Naive thymus-derived CD4-positive, alpha-beta T cell (primary cell): ENCODE measurements around the gene ZC3H12C. TPM values are rescaled to one million over a fixed set of nuclear protein-coding genes. Genes with fewer than 3 reads are reported as not detected.

Experiments
- ATAC-seq: fragments of 150-1000 bp; cut with Tn5 transposase; 2 replicates; pipeline ENCODE4 v1.10.0; 2021; ENCODE audit warnings: mild to moderate bottlenecking, moderate library complexity
- CTCF ChIA-PET: fragments of 350-600 bp; sonication (Branson Sonifier 250); formaldehyde crosslinking; loops from one replicate; lab custom pipeline; 2021; ENCODE audit warnings: antibody characterized with exemption; lab: Charles Lee
- POLR2A ChIA-PET: fragments of 350-600 bp; sonication (Branson Sonifier 250); formaldehyde crosslinking; loops from one replicate; lab custom pipeline; 2021; ENCODE audit warnings: antibody characterized with exemption, inconsistent platforms; lab: Charles Lee
- DNase-seq, 9 donors: peaks; one replicate each; pipeline versions ENCODE4 v3.0.0 to v3.0.0-alpha.2; 2020 to 2022; ENCODE audit warnings: mixed read lengths in 1 of 9
- H3K27ac ChIP-seq: one replicate; pipeline ENCODE4 v1.7.0; 2013; ENCODE audit warnings: mild to moderate bottlenecking, low read depth, low read length, moderate library complexity
- H3K27me3 ChIP-seq, 2 donors: one replicate each; pipeline ENCODE4 v1.7.0; 2013; ENCODE audit warnings: low read length in 2 of 2, mild to moderate bottlenecking in 2 of 2, moderate library complexity in 2 of 2; ENCODE audit not compliant: control insufficient read depth in 2 of 2, insufficient read depth in 2 of 2
- H3K36me3 ChIP-seq, 3 experiments: 1 replicate in 2 of 3; 2 replicates in 1 of 3; pipeline ENCODE4 v1.7.0; 2013; ENCODE audit warnings: low read length in 3 of 3, mild to moderate bottlenecking in 3 of 3, moderate library complexity in 1 of 3; ENCODE audit not compliant: insufficient read depth in 3 of 3, control insufficient read depth in 2 of 3
- H3K4me1 ChIP-seq, 2 donors: one replicate each; pipeline ENCODE4 v1.7.0; 2013; ENCODE audit warnings: low read length in 2 of 2, mild to moderate bottlenecking in 2 of 2, moderate library complexity in 1 of 2; ENCODE audit not compliant: control insufficient read depth in 2 of 2, insufficient read depth in 2 of 2
- H3K4me3 ChIP-seq: 2 replicates; pipeline ENCODE4 v1.7.0; 2013; ENCODE audit warnings: mild to moderate bottlenecking, low read length
- H3K9me3 ChIP-seq, 3 experiments: 1 replicate in 2 of 3; 2 replicates in 1 of 3; pipeline ENCODE4 v1.7.0; 2013; ENCODE audit warnings: low read length in 3 of 3; ENCODE audit not compliant: control insufficient read depth in 2 of 3
- H3K27ac Mint-ChIP-seq, 9 donors: one replicate each; pipeline ENCODE4 v1.8.0; 2020 to 2022; ENCODE audit warnings: mixed read lengths in 9 of 9, mild to moderate bottlenecking in 8 of 9, moderate library complexity in 5 of 9, inconsistent platforms in 2 of 9
- H3K27me3 Mint-ChIP-seq, 5 donors: one replicate each; pipeline ENCODE4 v1.8.0; 2021 to 2022; ENCODE audit warnings: mixed read lengths in 5 of 5, mild to moderate bottlenecking in 1 of 5
- H3K36me3 Mint-ChIP-seq, 5 donors: one replicate each; pipeline ENCODE4 v1.8.0; 2020 to 2022; ENCODE audit warnings: mixed read lengths in 5 of 5, mild to moderate bottlenecking in 3 of 5, inconsistent platforms in 1 of 5
- H3K4me1 Mint-ChIP-seq, 7 donors: one replicate each; pipeline ENCODE4 v1.8.0; 2020 to 2022; ENCODE audit warnings: mixed read lengths in 7 of 7, mild to moderate bottlenecking in 3 of 7, inconsistent platforms in 1 of 7
- H3K4me3 Mint-ChIP-seq, 10 donors: one replicate each; pipeline ENCODE4 v1.8.0; 2020 to 2022; ENCODE audit warnings: mild to moderate bottlenecking in 10 of 10, mixed read lengths in 10 of 10, moderate library complexity in 6 of 10, inconsistent platforms in 2 of 10
- H3K9me3 Mint-ChIP-seq, 11 donors: one replicate each; pipeline ENCODE4 v1.8.0; 2020 to 2022; ENCODE audit warnings: mixed read lengths in 11 of 11, mild to moderate bottlenecking in 4 of 11, inconsistent platforms in 1 of 11, moderate library complexity in 1 of 11
- intact Hi-C, 2 donors: fragments of 100-400 bp; cut with micrococcal nuclease; formaldehyde crosslinking; loops; one replicate each; pipeline ENCODE4 v1.15.1; 2023
- polyA plus RNA-seq, 2 donors: library from polyadenylated mRNA; unstranded; fragments of 300-500 nt; fragmentation: Illumina TruSeq; gene quantifications; one replicate each; pipeline ENCODE4 v1.2.3, GENCODE V29; 2021
- total RNA-seq, 6 experiments: library from RNA in 5 of 6; stranded (reverse) in 5 of 6; gene quantifications; 1 replicate in 5 of 6; 2 replicates in 1 of 6; pipeline ENCODE4 v1.2.3 and lab custom pipeline; 2021 to 2026

The ZC3H12C gene
- total and polyA plus RNA-seq, 7 experiments from 2014 or later: 0.19 to 2.5 (median 0.35) TPM; not detected in 2

DNA sequence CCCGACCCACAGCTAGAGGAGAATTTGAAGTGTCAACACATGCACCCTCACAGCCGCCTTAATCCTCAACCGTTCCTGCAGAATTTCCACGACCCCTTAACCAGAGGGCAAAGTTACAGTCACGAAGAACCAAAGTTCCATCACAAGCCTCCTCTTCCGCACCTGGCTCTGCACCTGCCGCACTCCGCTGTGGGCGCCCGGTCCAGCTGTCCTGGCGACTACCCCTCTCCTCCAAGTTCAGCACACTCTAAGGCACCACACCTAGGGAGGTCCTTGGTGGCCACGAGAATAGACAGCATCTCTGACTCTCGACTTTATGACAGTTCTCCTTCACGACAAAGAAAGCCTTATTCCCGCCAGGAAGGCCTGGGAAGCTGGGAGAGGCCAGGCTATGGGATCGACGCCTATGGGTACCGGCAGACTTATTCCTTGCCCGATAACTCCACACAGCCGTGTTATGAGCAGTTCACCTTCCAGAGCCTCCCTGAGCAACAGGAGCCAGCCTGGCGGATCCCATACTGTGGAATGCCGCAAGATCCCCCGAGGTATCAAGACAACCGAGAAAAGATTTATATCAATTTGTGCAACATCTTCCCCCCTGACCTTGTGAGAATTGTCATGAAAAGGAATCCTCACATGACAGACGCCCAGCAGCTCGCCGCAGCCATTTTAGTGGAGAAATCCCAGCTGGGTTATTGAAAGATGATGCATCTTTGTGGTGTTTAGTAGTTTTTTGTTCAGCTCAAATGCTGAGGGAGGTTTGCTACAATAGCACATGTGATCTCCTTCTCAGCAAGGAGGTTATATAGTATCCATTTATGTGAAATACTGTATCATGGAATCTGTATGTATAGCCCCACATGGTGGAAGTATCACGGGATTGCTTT is 72.1 kb downstream of the ZC3H12C start:
- no peaks in the 10 kb centered on the region for H3K27me3 ChIP-seq
- intact Hi-C loops: no loop called here
- no peaks in the 10 kb centered on the region for H3K4me1 Mint-ChIP-seq
- POLR2A ChIA-PET: no interaction called here
- H3K36me3 ChIP-seq: no peaks in the 10 kb centered on the region
- no peak overlapping the region for H3K27ac Mint-ChIP-seq
- CTCF ChIA-PET: no interaction called here
- H3K9me3 ChIP-seq: no peaks in the 10 kb centered on the region
- no peaks in the 10 kb centered on the region for H3K36me3 Mint-ChIP-seq
- no peak overlapping the region for H3K4me3 ChIP-seq
- H3K9me3 Mint-ChIP-seq: no peaks in the 10 kb centered on the region
- peaks cover 0 to 13% (median 4%) of the 10 kb centered on the region in 5 donors for H3K27me3 Mint-ChIP-seq
- ATAC-seq (no peak), DNase-seq (no peak)
- no peak overlapping the region for H3K4me3 Mint-ChIP-seq
- H3K27ac ChIP-seq: no peak overlapping the region
- no peaks in the 10 kb centered on the region for H3K4me1 ChIP-seq

DNA sequence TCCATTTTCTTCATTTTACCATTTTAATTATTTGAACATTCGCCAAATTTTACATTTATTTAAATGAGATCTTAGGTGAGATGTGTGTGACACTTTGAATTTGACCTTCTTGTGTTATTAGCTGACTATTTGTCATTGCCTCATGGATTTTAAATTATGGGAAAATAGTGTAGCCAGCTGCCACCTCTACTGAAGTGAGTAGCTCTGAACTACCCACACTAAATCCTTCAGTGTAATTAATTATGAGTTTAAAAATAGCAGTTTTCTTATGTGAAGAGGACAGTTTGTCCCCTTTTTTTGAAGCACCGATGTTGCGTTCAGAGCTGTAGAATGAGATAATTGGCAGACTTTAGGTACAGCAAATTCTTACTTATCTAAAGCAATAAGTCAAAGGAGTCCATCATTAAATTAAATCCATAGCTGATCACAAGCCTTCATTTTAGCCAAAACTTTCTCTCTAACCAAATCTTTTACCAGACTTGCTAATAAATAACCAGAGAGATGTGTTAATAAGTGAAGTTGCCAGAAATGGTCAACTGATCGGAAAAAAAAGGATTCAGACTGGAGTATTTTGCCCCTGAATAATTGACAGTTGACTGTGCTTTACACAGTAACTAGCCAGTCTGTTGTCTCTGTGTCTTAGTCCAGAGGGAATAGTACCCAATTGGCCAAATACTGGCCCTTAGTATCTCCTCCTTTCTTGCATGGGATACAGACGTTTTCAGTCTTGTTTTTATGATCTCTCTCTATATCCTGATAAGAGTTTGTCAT is 75.0 kb downstream of the ZC3H12C start:
- ChIA-PET CTCF (no interaction called here), POLR2A (interaction anchor here (0.6 kb wide), 1 partner anchor 319 kb away, joined by 3 read pairs; no protein-coding TSS in a partner anchor)
- DNase-seq (no peak), ATAC-seq (no peak)
- Histone ChIP-seq H3K27ac (no peak overlapping the region), H3K4me3 (no peak overlapping the region), H3K27me3 (no peaks in the 10 kb centered on the region), H3K4me1 (no peaks in the 10 kb centered on the region), H3K36me3 (no peaks in the 10 kb centered on the region), H3K9me3 (no peaks in the 10 kb centered on the region)
- intact Hi-C loops: no loop called here
- Mint-ChIP-seq H3K4me1 (no peaks in the 10 kb centered on the region), H3K27me3 (peaks cover 5 to 32% (median 10%) of the 10 kb centered on the region in 5 donors), H3K9me3 (no peaks in the 10 kb centered on the region), H3K27ac (no peak overlapping the region), H3K36me3 (no peaks in the 10 kb centered on the region), H3K4me3 (no peak overlapping the region)

DNA sequence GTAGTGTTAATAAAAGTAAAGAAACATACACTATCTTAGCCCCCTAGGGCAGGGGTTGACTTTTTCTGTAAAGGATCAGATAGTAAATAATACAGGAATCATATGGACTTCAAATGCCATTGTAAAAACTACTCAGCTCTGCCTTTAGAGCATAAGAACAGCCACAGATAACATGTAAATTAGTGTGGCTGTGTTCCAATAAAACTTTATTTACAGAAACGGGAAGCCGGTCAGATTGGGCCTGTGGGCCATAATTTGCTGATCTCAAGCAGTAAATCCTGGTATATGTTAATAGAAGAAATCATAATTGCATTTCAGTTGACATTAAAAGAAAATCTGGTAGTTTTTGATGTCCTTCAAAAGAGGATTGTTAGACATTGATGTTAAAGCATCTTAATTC is 76.5 kb downstream of the ZC3H12C start:
- peaks cover 6 to 40% (median 15%) of the 10 kb centered on the region in 5 donors for H3K27me3 Mint-ChIP-seq
- Histone ChIP-seq H3K27ac (no peak overlapping the region), H3K27me3 (no peaks in the 10 kb centered on the region), H3K9me3 (no peaks in the 10 kb centered on the region), H3K4me1 (no peaks in the 10 kb centered on the region), H3K36me3 (no peaks in the 10 kb centered on the region), H3K4me3 (no peak overlapping the region)
- ATAC-seq: no peak
- POLR2A ChIA-PET: no interaction called here
- no peak overlapping the region for H3K27ac Mint-ChIP-seq
- H3K4me3 Mint-ChIP-seq: no peak overlapping the region
- H3K4me1 Mint-ChIP-seq: peaks cover 0 to 8% (median 7%) of the 10 kb centered on the region in 7 donors
- no peaks in the 10 kb centered on the region for H3K9me3 Mint-ChIP-seq
- no peak for DNase-seq
- CTCF ChIA-PET: no interaction called here
- intact Hi-C loops: loop anchor here in 1 of 2 donors (5.0 kb wide), 1 partner anchor 222 kb away; no protein-coding TSS in a partner anchor
- no peaks in the 10 kb centered on the region for H3K36me3 Mint-ChIP-seq

DNA sequence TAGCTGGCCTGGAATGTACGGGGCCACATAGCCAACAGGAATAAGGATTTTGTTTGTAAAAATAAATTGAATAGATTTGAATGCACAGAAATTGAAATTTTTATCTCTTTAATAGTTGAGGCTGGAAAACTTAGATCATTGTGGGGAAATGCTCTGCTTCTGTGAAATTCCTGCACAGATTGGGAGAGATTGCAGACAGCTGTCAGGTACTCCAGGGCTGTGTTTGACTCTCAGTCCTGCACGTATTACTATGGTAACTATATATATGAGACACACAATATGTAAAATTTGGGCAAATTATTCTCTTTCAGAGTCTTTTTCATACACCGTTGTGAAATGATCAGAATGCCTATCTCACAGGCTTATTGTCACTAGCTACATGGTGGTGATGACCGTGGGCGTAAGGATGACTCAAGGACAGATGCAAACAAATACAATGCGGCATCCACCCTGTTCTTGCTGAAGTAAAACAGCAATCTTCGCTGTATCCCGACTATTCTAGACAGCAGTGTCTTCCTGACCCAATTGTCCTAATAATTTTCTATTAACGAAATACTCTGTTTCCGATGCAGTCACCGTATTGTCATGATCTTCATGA is 79.4 kb downstream of the ZC3H12C start:
- intact Hi-C loops: loop anchor here in 1 of 2 donors (5.0 kb wide), 1 partner anchor 225 kb away; no protein-coding TSS in a partner anchor
- Histone ChIP-seq H3K4me1 (no peaks in the 10 kb centered on the region), H3K9me3 (no peaks in the 10 kb centered on the region), H3K27me3 (no peaks in the 10 kb centered on the region), H3K36me3 (no peaks in the 10 kb centered on the region), H3K27ac (no peak overlapping the region), H3K4me3 (no peak overlapping the region)
- no peak overlapping the region for H3K27ac Mint-ChIP-seq
- H3K9me3 Mint-ChIP-seq: no peaks in the 10 kb centered on the region
- peaks cover 0 to 8% (median 7%) of the 10 kb centered on the region in 7 donors for H3K4me1 Mint-ChIP-seq
- POLR2A ChIA-PET: no interaction called here
- ATAC-seq (no peak), DNase-seq (no peak)
- H3K27me3 Mint-ChIP-seq: peaks cover 6 to 42% (median 15%) of the 10 kb centered on the region in 5 donors
- CTCF ChIA-PET: no interaction called here
- no peaks in the 10 kb centered on the region for H3K36me3 Mint-ChIP-seq
- no peak overlapping the region for H3K4me3 Mint-ChIP-seq

DNA sequence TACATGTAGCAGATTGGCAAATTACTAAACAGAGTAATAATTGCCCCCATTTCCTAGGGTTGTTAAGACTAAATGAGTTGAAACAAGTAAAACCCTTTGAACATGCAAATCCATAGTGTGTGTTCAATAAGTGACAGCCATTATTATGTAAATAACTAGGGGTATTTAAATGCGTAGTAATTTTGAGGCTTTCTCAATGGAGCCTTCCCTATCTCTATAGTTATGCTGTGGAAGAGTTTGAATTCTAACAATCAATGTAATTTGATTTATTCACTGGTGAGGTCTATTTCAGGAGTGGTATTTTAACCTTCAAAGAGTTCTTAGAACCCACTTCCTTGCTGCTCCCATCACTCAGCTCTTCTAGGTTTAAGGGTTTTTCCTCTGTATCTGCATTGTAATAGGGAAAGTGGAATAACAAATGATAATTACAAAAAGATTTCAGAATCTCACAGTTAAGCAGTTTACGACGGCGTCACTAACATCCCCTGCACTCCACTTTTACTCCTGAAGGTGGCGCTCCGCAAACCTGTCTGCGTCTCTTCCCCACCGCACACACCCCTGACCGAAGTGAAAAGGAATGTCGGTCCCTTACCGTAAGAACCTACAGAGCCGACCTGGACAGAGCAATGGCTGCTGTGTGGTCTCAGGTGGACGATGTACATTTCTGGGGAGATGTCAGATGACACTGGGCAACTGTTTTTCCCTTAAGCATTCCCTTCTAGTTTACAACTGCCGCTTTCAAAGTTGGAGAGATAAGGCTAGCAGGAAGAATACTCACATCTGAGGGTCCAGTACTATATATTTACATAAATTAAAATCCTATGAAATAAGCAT is 80.8 kb downstream of the ZC3H12C start:
- ATAC-seq (peak; percentile 87), DNase-seq (peak in 8 of 9 donors; percentile 22 to 65 (median 44))
- Histone ChIP-seq H3K4me1 (no peaks in the 10 kb centered on the region), H3K27ac (no peak overlapping the region), H3K27me3 (no peaks in the 10 kb centered on the region), H3K4me3 (peak overlapping the region; percentile 17), H3K36me3 (no peaks in the 10 kb centered on the region), H3K9me3 (no peaks in the 10 kb centered on the region)
- intact Hi-C loops: loop anchor here (1.0 to 5.0 kb wide), 3 partner anchors 227 to 1056 kb away; no protein-coding TSS in a partner anchor
- Mint-ChIP-seq H3K36me3 (no peaks in the 10 kb centered on the region), H3K9me3 (no peaks in the 10 kb centered on the region), H3K4me1 (peaks cover 0 to 8% (median 7%) of the 10 kb centered on the region in 7 donors), H3K27ac (no peak overlapping the region), H3K27me3 (peaks cover 6 to 34% (median 15%) of the 10 kb centered on the region in 5 donors), H3K4me3 (peak overlapping the region; percentile 40 to 80 (median 62))
- POLR2A ChIA-PET: no interaction called here
- CTCF ChIA-PET: interaction anchor here (0.6 kb wide), 1 partner anchor 1273 kb away, joined by 3 read pairs; no protein-coding TSS in a partner anchor
